HG03039 (cell line): Measurements from ENCODE around the gene INPP5K.
"Not testable (repeated sequence)": the region's sequence is repeated elsewhere in the genome, so short reads cannot be mapped to it uniquely, and the experiment has no call there.

Experiments
- ATAC-seq: cut with Tn5 transposase; IDR thresholded peaks from one replicate; pipeline ENCODE4 v1.9.1; 2021; ENCODE audit warnings: mild to moderate bottlenecking, moderate library complexity; ENCODE audit not compliant: unreplicated experiment

The INPP5K gene

DNA sequence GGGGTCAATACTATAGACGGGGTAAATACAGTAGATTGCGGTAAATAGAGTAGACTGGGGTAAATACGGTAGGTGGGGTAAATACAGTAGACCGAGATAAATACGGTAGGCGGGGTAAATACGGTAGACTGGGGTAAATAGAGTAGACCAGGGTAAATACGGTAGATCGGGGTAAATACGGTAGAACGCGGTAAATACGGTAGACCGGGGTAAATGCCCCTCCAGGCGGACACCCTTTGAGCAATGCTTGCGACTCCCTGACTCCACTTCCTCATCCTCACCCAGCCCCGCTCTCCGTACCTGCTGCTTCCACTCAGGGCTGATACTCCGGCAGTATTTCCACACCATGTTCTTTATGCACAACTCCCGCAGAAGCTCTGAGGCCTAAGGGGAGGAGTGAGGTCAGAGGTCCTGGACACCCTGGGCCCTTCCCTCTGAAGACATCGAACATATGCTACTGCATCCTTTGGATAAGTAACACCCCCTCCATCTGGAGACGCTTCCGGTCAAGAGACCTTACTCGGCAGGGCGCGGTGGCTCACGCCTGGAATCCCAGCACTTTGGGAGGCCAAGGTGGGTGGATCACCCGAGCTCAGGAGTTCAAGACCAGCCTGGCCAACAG, 47.1 kb downstream of the INPP5K start:
- no peak for ATAC-seq

DNA sequence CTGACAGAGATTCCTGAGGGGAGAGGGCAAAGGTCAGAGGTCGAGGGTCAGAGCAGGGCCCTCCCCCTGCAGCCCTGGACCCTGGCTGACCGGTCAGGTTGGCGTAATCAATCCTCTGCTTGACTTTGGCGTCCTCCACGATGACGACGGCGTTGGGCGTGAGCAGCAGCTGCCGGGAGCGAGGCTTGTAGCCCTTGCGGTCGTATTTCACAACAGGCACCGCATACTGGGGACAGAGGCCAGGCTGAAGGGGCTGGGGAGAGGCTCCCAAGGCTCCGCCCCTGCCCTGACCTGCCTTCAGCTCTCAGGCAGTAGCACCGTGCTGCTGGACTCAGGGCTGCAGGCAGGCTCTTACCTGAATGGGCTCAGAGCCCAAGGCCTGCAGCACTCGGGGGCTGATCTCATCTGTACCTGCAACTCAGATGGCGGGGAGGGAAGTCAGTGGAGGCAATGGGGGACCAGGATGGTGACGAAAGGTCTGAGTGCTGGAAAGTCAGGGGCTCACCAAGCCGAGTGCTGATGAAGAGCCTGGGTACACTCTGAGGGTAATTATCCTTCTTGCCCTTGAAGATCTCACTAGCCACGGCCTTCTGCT, 48.4 kb downstream of the INPP5K start:
- ATAC-seq: no peak

DNA sequence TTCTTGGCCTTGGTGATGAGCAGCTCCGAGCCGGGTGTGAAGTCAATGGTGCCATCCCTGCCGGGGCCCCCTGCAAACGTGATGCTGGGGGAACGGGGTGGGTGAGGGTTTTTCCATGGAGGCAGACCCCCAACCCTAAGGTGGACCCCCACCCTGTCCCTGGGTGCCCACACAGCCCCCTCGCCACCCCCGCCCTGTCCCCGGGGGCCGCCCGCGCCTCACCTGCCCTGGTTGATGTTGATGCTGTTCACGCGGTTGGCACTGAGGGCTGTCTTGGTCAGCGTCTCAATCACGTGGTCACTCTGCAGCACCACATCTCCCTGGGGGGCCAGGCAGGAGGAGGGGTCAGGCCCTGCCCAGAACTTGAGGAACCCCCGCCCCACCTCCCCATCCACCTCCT, 49.2 kb downstream of the INPP5K start:
- no peak for ATAC-seq

GRCh38 chr17:1464186-1464585, 52.2 kb downstream of the INPP5K start:
- ATAC-seq: no peak

DNA sequence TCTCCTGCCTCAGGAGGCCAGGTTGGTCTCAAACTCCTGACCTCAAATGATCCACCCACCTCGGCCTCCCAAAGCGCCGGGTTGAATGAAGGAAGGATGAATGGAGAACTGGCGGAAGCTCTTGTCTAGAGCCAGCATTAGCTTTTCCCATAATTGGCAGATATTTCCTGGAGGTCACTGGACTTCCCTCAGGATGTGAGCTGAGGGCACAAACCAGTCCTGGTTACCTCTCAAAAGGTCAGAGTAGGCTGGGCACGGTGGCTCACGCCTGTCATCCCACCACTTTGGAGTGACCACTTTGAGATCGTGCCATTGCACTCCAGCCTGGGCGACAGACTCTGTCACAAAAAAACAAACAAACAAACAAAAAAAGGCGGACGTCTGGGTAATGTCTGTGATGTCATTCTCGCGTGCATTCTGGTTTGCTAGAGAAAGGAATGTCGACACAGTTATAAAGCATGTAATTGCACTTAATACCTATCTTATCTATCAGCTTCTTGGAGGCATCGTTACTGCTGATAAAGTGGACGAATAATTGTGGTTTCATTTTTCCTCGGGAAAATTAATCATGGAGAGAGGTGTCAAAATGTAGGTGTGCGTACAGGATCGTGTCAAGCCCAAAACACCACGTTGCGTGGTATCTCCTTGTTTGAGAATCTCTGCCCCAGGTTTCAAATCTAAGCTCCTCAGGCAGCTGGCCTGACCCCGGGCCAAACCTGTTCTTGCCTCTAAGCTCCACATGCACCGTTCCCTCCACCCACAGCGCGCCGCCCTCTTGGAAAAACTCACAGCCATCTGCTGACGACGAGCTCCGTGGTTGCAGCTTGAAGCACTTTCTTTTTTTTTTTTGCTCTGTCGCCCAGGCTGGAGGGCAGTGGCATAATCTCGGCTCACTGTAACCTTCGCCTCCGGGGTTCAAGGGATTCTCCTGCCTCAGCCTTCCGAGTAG, 54.0 kb downstream of the INPP5K start:
- no peak for ATAC-seq

- no peak for ATAC-seq
Measured at GRCh38 chr17:1461198-1461944, 55.0 kb downstream of the INPP5K start.

DNA sequence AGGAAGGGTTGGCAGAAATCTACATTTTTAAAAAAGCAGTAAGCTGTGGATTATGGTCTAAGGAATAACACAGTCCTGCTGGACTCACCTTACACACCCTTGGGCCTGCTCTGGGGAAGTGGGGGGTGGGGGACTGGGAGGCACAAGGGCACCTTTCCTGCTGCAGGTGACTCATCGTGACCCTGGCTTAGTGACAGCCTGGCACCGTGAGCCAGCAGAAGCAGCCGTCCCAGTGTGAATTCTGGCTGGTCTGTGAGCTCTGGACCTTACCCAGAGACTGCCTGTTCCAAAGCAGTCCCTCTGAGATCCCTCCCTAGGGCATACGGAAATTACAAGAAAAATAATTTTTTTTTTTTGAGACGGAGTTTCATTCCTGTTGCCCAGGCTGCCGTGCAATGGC, 56.2 kb downstream of the INPP5K start:
- no peak for ATAC-seq

DNA sequence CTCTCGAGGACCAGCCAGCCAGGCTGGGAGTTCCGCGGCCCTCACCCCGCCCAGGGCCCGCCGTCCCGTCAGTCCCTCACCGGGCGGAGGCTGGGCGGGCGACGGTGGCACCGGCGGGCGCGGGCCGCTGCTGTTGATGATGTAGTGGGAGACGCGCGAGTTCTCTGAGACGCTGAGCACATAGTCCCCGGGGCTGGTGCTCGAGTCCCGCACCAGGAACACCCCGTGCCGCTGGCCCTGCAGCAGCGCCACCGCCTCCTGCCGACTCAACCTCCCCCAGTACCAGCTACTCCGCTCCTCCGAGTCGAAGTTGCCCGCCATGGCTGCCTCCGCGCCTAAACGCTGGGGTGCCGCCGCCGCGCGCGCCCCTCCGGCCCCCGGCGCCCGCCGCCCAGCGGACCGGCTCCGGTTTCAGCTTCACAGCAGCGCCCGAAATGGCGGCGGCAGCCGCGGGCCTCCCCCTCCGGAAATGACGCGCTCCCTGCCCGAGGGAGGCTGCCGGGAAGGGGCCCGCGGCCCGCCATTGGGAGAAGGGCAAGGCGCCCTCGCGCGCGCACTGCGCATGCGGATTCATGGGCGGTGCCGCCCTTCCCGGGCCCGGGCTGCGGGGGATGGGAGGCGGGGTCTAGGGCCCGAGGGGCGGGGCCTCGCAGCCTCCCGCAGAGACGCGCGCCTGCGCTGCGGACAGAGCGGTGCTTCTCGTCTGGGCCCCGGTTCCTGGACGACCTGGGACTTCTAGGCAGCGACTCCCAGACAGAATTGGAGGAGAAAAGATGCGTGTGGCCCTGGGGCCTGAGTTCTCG, 60.4 kb downstream of the INPP5K start, which contains the start of gene CRK:
Gene CRK (minus strand): TSS at position 436 of the 803 bp plus-strand sequence. CDS start 115 bp downstream, at position 321.
- ATAC-seq: peak; percentile 81

DNA sequence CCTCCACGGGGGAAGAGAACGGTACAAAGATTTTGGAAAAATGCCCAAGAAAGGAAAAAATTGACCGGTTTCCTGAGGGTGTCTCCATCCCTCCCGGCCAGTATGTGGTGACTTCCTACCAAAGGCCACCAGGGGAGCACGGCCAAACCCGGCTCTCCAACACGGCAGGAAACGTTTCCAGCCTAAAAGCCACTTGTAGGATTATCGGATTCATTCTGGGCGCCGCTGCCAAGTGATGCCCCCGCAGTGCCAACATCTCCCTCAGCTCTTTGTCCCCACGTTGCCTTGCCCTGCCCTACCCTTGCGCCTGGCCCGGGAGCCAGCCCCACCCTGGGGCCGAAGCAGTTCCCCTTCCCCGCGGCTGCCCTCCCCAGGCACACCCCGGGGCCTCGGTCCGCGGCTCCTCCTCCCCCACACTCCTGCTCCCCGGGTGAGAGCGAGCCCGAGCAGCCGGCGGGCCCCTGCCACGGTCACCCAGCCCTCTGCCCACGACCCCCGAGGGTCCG, 61.1 kb downstream of the INPP5K start:
- peak; percentile 20 for ATAC-seq

GRCh38 chr17:1454541-1454940, 61.9 kb downstream of the INPP5K start:
- no peak for ATAC-seq

GRCh38 chr17:1453694-1454093, 62.7 kb downstream of the INPP5K start:
- ATAC-seq: not testable (repeated sequence)

DNA sequence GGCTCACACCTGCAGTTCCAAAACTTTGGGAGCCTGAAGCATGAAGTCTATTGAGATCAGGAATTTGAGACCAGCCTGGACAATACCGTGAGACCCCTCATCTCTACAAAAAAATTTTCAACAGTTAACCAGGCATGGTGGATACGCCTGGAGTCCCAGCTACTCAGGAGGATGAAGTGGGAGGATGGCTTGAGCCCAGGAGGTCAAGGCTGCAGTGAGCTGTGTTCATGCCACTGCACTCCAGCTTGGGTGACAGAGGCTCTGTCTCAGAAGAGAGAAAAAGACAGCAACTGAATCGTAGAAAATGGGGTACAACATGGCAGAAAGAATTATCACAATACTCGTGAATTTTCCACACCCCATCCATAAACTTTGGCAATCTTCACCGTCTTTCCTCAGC, 63.6 kb downstream of the INPP5K start:
- ATAC-seq: no peak

DNA sequence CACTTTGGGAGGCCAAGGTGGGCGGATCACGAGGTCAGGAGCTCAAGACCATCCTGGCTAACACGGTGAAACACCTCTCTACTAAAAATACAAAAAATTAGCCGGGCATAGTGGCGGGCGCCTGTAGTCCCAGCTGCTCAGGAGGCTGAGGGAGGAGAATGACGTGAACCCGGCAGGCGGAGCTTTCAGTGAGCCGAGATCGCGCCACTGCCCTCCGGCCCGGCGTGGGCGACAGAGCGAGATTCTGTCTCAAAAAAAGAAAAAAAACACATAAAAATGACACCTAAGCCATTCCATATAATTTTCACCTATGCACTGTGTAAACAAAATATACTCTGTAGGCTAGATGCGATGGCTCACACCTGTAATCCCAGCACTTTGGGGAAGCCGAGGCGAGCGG, 66.2 kb downstream of the INPP5K start:
- ATAC-seq: not testable (repeated sequence)

DNA sequence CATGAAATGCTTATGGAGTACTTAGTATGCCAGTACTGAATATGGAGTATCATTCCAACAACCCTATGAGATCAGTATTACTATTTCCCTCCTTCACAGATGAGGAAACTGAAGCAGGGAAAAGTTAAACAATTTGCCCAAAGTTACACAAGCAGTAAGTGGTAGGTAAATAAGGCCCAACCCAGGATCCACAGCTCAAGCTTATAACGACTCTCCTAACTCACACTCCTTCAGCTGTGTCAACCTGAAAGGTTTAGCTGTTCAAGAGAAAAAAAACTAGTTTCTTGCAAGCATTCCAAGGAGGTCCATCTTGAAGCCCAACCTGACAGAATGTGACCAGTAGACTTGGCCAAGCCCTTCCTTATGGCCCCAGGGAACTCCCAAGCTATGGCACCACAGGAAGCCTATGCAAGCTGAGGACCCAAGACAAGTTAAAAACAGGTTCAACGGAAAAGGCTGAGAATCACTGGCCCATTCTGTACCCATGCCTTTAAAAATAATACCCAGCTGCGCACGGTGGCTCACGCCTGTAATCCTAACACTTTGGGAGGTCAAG, 66.9 kb downstream of the INPP5K start:
- no peak for ATAC-seq

DNA sequence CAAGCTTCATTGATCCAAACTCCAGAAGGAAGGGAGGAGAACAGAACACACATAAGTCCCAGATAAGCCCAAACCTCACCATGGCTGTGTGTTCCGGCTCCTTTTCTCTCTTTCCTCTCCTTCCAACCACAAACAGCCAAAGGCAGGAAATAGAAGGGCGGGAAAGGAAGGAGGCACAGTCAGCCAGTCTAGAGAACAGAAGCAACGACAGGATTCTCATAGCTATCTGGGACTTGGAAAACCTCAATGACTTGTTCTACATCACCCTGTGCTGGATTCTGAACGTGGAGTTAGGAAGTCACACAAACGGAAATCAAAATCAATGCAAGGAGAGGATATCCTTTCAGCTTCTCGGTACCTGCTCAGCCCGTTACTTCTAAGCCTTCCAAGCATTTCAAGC, 69.4 kb downstream of the INPP5K start:
- no peak for ATAC-seq

DNA sequence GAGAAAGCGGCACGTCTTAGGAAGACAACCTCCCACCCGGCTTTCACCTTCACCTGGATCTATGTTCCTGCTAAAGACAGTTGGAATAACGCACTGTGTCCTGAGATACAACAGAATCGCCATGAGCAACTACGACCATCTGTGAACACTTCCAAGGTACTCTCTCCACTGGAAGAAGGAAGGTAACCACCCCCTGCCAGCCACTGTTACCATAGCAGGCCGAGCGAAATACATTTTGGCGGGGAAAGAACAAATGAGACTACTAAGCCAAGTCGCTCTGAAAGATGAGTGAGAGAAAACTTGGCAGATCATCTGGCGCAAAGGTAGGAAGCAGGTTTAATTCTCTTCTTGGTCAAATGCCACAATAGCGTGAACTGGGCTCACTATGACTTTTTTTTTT, 70.2 kb downstream of the INPP5K start:
- no peak for ATAC-seq

- not testable (repeated sequence) for ATAC-seq
Measured at GRCh38 chr17:1445695-1446094, 70.7 kb downstream of the INPP5K start.
